Cardiac fibroblast (primary cell): Measurements from ENCODE around the gene ATP11A.

Experiments
- DNase-seq, 2 donors: peaks; one replicate each; pipeline versions ENCODE4 v3.0.0 to v3.0.0-alpha.2; 2010; ENCODE audit warnings: low read depth in 2 of 2
- H3K4me3 ChIP-seq, 2 donors: replicated peaks in 1 of 2; 1 replicate in 1 of 2; 2 replicates in 1 of 2; pipeline ENCODE4 v1.5.1; 2011; ENCODE audit warnings: low read depth in 2 of 2, low read length in 2 of 2, mild to moderate bottlenecking in 2 of 2, moderate library complexity in 1 of 2
- CTCF ChIP-seq: IDR thresholded peaks from one replicate; pipeline ENCODE4 v1.5.1; 2011; ENCODE audit warnings: low read depth, mild to moderate bottlenecking, low read length, inconsistent platforms

Gene ATP11A

GRCh38 chr13:112824429-112824828 lies 134.6 kb downstream of the ATP11A start:
- no peak overlapping the region for H3K4me3 ChIP-seq
- TF ChIP-seq CTCF: no peak
- no peak for DNase-seq

- no peak for TF ChIP-seq CTCF
- no peak for DNase-seq
Observed at GRCh38 chr13:112825071-112825470, 135.2 kb downstream of the ATP11A start.

GRCh38 chr13:112825875-112826274 lies 136.0 kb downstream of the ATP11A start:
- H3K4me3 ChIP-seq: no peak overlapping the region
- TF ChIP-seq CTCF: no peak
- DNase-seq: no peak

More at GRCh38 chr13:112825071-112825470, 135.2 kb downstream of the ATP11A start:
- no peak overlapping the region for H3K4me3 ChIP-seq

GRCh38 chr13:112826565-112826964 lies 136.7 kb downstream of the ATP11A start:
- no peak for DNase-seq
- H3K4me3 ChIP-seq: no peak overlapping the region
- no peak for TF ChIP-seq CTCF

- TF ChIP-seq CTCF: no peak
- H3K4me3 ChIP-seq: no peak overlapping the region
- no peak for DNase-seq
Observed at GRCh38 chr13:112828082-112828699, 138.4 kb downstream of the ATP11A start.

- no peak overlapping the region for H3K4me3 ChIP-seq
- no peak for DNase-seq
- no peak for TF ChIP-seq CTCF
Observed at GRCh38 chr13:112828756-112829155, 138.9 kb downstream of the ATP11A start.

GRCh38 chr13:112831196-112831595 lies 141.4 kb downstream of the ATP11A start:
- TF ChIP-seq CTCF: no peak
- no peak for DNase-seq
- no peak overlapping the region for H3K4me3 ChIP-seq
